Activated CD8-positive, alpha-beta memory T cell treated with anti-CD3 and anti-CD28 coated beads for 1 hour (primary cell): Measurements from ENCODE around the gene SYT17.

Experiments
- DNase-seq, 2 donors: peaks; one replicate each; pipeline ENCODE4 v3.0.0-alpha.2; 2020; ENCODE audit warnings: low read depth in 1 of 2; ENCODE audit errors: extremely low read depth in 1 of 2

The SYT17 gene

GRCh38 chr16:19291475-19291874 is 123.4 kb downstream of the SYT17 start:
- DNase-seq = no peak

GRCh38 chr16:19292186-19292585 is 124.1 kb downstream of the SYT17 start:
- no peak for DNase-seq

DNA sequence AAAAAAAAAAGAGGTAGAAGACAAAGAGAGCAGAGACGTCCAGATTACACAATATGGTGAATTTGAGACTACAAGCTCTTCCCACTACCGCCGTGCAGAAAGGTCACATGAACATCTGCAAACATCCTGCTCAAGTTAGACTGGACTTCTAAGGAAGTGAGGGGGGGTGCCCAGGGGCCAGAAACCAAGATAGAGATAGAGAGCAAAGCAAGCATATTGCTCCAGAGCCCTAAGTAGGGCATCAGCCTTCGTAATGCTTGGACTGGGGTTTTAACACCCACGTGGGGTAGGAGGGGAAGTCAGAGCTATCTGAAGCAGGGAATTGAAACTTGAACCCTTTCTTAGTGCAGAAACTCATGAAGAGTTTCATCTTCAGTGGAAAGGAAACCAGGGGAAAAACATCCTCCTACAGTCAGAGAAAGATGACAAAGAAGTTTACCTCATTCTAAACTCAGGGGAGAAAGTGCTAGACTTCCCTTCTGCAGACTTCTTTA is 126.2 kb downstream of the SYT17 start:
- no peak for DNase-seq

- no peak for DNase-seq
Measured at GRCh38 chr16:19295393-19295792, 127.4 kb downstream of the SYT17 start.

- DNase-seq = no peak
Measured at GRCh38 chr16:19297454-19297853, 129.4 kb downstream of the SYT17 start.

DNA sequence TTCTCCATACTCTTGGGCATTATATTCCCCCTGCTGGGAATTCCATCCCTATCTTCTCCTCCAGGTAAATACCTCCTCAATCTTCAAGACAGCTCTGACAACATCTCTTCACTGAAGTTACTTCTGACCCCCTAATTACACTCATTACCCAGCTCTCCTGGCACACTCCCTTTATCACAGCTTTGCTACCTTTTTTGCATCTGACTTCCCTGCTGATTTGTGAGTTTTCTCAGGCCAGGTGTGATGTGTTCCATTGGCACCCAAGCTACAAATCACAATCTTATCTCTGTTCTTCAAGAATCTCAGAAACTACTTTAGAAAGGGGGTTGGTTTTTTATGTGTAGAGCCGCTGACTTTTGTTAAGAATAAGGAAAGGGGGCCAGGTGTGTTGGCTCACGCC is 131.5 kb downstream of the SYT17 start:
- no peak for DNase-seq

GRCh38 chr16:19301931-19302330 is 133.9 kb downstream of the SYT17 start:
- no peak for DNase-seq

DNA sequence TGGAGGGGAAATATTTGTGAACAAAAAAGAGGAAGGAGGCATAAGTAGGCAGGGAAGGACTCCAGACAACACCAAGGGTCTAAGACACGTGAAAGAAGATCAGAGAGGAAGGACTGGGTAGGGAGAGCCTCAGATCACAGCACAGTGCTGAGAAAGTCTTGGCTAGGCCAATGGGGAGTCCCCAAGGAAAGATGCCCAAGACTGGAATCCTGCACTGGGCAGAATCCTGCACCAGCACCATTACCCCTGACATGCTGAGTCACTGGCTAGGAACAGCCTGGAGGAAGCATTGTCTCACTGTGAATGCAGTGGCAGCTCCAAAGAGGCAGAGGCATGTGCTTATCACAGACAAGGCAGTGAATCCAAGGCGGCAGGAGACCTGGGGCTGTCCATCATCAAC is 136.7 kb downstream of the SYT17 start:
- no peak for DNase-seq

GRCh38 chr16:19305443-19305842 is 137.4 kb downstream of the SYT17 start:
- no peak for DNase-seq

DNA sequence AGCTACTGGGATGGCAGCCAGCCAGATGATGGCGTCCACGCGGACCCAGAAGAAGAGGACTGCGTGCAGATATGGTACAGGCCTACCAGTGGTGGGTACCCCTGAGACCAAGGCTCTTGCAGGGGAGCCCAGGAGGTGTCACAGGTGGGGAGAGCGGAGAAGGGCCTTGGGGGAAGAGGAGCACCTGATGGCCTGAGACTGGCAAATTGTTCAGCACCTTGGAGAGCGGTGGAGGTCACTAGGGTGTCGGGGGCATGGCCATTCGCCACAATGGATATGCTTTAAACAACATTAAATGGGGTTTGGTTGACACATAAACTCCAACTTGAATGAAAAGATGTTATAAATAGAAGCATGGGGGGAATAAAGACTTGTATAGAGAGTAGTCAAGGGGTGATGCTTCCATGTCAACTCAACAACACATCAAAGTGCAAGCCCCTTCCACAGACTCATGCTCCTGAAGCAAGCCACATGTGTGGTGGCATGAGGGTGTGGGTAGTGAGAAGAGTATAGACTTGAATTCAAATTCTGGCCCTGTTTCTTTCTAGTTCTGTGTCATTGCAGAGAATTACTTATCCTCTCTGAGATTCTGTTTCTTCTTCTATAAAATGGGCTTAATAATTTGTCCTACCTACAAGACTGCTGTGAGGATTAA is 139.7 kb downstream of the SYT17 start:
- no peak for DNase-seq

- no peak for DNase-seq
Measured at GRCh38 chr16:19308392-19308791, 140.4 kb downstream of the SYT17 start.

DNA sequence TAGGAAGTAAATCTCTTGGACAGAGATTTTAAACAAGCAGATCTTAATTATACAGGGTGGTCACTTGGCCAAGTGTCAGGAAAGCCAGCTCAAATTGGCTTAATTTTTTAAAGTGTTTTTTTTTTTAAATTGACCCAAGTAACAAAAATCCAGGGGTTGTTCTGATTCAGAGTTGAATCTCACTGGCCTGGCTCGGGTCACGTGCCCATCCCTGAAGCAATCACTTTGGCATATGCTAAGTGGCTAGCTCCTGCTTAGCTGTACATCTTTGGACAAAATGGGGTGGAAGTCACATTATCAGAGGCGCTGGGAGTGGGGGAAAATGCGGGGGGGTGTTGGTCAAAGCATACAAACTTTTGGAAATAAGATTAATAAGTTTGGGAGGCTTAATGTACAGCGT is 141.1 kb downstream of the SYT17 start:
- no peak for DNase-seq

DNA sequence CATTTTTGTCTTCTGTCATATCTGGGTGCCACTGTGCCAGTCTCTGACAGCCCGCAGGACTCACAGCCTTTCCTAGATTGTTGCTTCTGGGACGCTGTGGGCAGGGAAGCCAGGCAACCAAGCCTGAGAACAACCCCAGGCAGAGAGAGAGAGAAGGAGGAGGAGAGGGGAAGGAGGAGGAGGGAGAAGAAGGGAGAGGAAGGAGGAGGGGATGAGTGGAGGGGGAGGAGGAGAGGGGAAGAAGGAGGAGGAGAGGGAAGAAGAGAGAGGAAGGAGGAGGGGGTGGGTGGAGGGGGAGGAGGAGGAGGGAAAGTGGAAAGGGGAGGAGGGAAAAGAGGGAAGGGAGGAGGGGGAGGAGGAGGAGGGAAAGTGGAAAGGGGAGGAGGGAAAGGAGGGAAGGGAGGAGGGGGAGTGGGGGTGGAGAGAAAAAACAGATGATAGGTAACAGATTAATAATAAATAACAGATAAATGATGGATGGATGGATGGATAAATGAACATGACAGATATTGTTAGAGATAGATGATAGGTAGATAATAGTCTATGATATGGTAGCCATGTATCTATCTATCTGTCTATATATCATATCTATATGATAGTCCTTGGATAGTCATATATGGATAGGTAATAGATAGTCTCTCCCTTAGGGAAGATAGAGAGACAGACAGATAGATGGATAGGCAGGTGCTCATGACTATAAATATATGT is 146.8 kb downstream of the SYT17 start:
- no peak for DNase-seq

- DNase-seq = no peak
Measured at GRCh38 chr16:19315889-19316433, 147.9 kb downstream of the SYT17 start.

GRCh38 chr16:19316846-19317245 is 148.8 kb downstream of the SYT17 start:
- DNase-seq = no peak
